PC-3 (cell line): Measurements from ENCODE around the gene RPS6KA1. TPM values are rescaled to one million over a fixed set of nuclear protein-coding genes. Genes with fewer than 3 reads are reported as not detected.

Experiments used
- ATAC-seq: fragments of 200-7000 bp; cut with Tn5 transposase; 2 replicates; pipeline ENCODE4 v1.9.1; 2020; ENCODE audit warnings: mild to moderate bottlenecking, moderate library complexity
- BruUV-seq: library from RNA; stranded (reverse); fragments of 400-500 nt; replicated peaks from 2 replicates; lab custom pipeline; 2021; lab: Mats Ljungman, UMichigan
- CTCF ChIA-PET: fragments of 300-600 bp; sonication (Branson Sonifier 250); formaldehyde crosslinking; loops from one replicate; lab custom pipeline; 2022; ENCODE audit warnings: antibody characterized with exemption; lab: Charles Lee
- POLR2A ChIA-PET: fragments of 300-600 bp; sonication (Branson Sonifier 250); formaldehyde crosslinking; loops from one replicate; lab custom pipeline; 2022; ENCODE audit warnings: antibody characterized with exemption; ENCODE audit not compliant: unreplicated experiment; lab: Charles Lee
- DNase-seq: peaks from one replicate; pipeline ENCODE4 v3.0.0-alpha.2; 2015
- H2AFZ ChIP-seq: fragments of 300-600 bp; sonication (generic); 2 replicates; pipeline ENCODE4 v1.6.0; 2016; ENCODE audit warnings: antibody characterized with exemption, low read length
- H3F3A ChIP-seq: fragments of 300-600 bp; sonication (generic); one replicate; pipeline ENCODE4 v1.6.0; 2017; ENCODE audit warnings: antibody characterized with exemption, low read length, control low read depth, mild to moderate bottlenecking; ENCODE audit not compliant: unreplicated experiment
- H3K27ac ChIP-seq: fragments of 300-600 bp; sonication (generic); 2 replicates; pipeline ENCODE4 v1.5.1; 2016; ENCODE audit warnings: mild to moderate bottlenecking, low read length
- H3K27me3 ChIP-seq: fragments of 300-600 bp; sonication (generic); 2 replicates; pipeline ENCODE4 v1.6.1; 2016; ENCODE audit warnings: low read length, mixed read lengths
- H3K36me3 ChIP-seq: fragments of 300-600 bp; sonication (generic); 2 replicates; pipeline ENCODE4 v1.6.1; 2016; ENCODE audit warnings: low read depth, mixed run types, low read length, mixed read lengths
- H3K4me1 ChIP-seq: fragments of 300-600 bp; sonication (generic); 2 replicates; pipeline ENCODE4 v1.5.1; 2016; ENCODE audit warnings: low read length; ENCODE audit not compliant: insufficient read depth
- H3K4me2 ChIP-seq: fragments of 300-600 bp; sonication (generic); 2 replicates; pipeline ENCODE4 v1.6.0; 2016; ENCODE audit warnings: low read length
- H3K4me3 ChIP-seq: fragments of 300-600 bp; sonication (generic); 2 replicates; pipeline ENCODE4 v1.5.1; 2016; ENCODE audit warnings: mild to moderate bottlenecking, low read length, mixed read lengths
- H3K79me2 ChIP-seq: fragments of 300-600 bp; sonication (generic); 2 replicates; pipeline ENCODE4 v1.6.1; 2017; ENCODE audit warnings: low read length, mixed read lengths
- H3K9ac ChIP-seq: fragments of 300-600 bp; sonication (generic); 2 replicates; pipeline ENCODE4 v1.6.0; 2016; ENCODE audit warnings: mild to moderate bottlenecking, low read length
- H3K9me2 ChIP-seq: fragments of 300-600 bp; sonication (generic); replicated peaks from 2 replicates; pipeline ENCODE4 v1.6.1; 2016; ENCODE audit warnings: mixed run types, low read length, mixed read lengths
- H3K9me3 ChIP-seq: fragments of 300-600 bp; sonication (generic); 2 replicates; pipeline ENCODE4 v1.6.1; 2016; ENCODE audit warnings: low read length, mixed read lengths
- H4K20me1 ChIP-seq: fragments of 300-600 bp; sonication (generic); 2 replicates; pipeline ENCODE4 v1.6.1; 2016; ENCODE audit warnings: low read length, mixed read lengths
- CTCF ChIP-seq: fragments of 300-600 bp; sonication (generic); conservative IDR thresholded peaks from 2 replicates; pipeline ENCODE4 v1.5.1; 2017; ENCODE audit warnings: antibody characterized with exemption, low read depth, mild to moderate bottlenecking, low read length
- EZH2 ChIP-seq: fragments of 300-600 bp; sonication (generic); IDR thresholded peaks from one replicate; pipeline ENCODE4 v1.6.1; 2017; ENCODE audit warnings: antibody characterized with exemption, mild to moderate bottlenecking, low read length; ENCODE audit not compliant: unreplicated experiment
- EZH2phosphoT487 ChIP-seq: fragments of 300-600 bp; sonication (generic); IDR thresholded peaks from 2 replicates; pipeline ENCODE4 v1.6.1; 2018; ENCODE audit warnings: mild to moderate bottlenecking, antibody characterized with exemption, low read length, borderline replicate concordance
- intact Hi-C: fragments of 100-400 bp; cut with micrococcal nuclease; formaldehyde crosslinking; loops from 2 replicates; pipeline ENCODE4 v1.9.0; 2023
- total RNA-seq: library from RNA; depleted of rRNA; stranded (reverse); fragments of >200 nt; gene quantifications from 2 replicates; pipeline ENCODE4 v1.2.3, GENCODE V29; 2014

The RPS6KA1 gene
- total RNA-seq, 1 experiment from 2014 or later, result 98.2 TPM

- Histone ChIP-seq H3F3A (no peaks in the 10 kb centered on the region), H3K9me3 (no peaks in the 10 kb centered on the region), H3K79me2 (no peaks in the 10 kb centered on the region), H3K9me2 (no peaks in the 10 kb centered on the region), H4K20me1 (no peaks in the 10 kb centered on the region), H3K36me3 (no peaks in the 10 kb centered on the region), H3K9ac (no peak overlapping the region), H2AFZ (no peak overlapping the region), H3K27ac (no peak overlapping the region), H3K4me3 (no peak overlapping the region), H3K27me3 (no peaks in the 10 kb centered on the region), H3K4me2 (no peak overlapping the region), H3K4me1 (peaks cover 7% of the 10 kb centered on the region; the same call in 1 of the 2 replicates)
- DNase-seq (no peak), ATAC-seq (no peak)
- CTCF ChIA-PET, result interaction anchor here (1.3 to 2.3 kb wide), 2 partner anchors 185 to 246 kb away, joined by 6 to 13 read pairs; no protein-coding TSS in a partner anchor
- no TSS peak for BruUV-seq
- POLR2A ChIA-PET, result no interaction called here
- intact Hi-C loops, result no loop called here
- TF ChIP-seq EZH2 (no peak), CTCF (no peak)
Observed at GRCh38 chr1:26603856-26604255, 74.3 kb downstream of the RPS6KA1 start.

- no peak for TF ChIP-seq EZH2
- TF ChIP-seq EZH2phosphoT487, result no peak
- TF ChIP-seq CTCF, result no peak
- no peaks in the 10 kb centered on the region for H3K36me3 ChIP-seq
- no peak overlapping the region for H3K27ac ChIP-seq
- H3K9ac ChIP-seq, result no peak overlapping the region
- no peaks in the 10 kb centered on the region for H4K20me1 ChIP-seq
- no peaks in the 10 kb centered on the region for H3K79me2 ChIP-seq
- no peak overlapping the region for H2AFZ ChIP-seq
- H3K27me3 ChIP-seq, result no peaks in the 10 kb centered on the region
- H3F3A ChIP-seq, result no peaks in the 10 kb centered on the region
- BruUV-seq, result no TSS peak
- ATAC-seq (no peak), DNase-seq (no peak)
- CTCF ChIA-PET, result interaction anchor here (0.6 kb wide), 1 partner anchor 437 kb away, joined by 4 read pairs; no protein-coding TSS in a partner anchor
- H3K4me3 ChIP-seq, result no peak overlapping the region
- POLR2A ChIA-PET, result interaction anchor here (0.7 kb wide), 1 partner anchor 258 kb away, joined by 4 read pairs; no protein-coding TSS in a partner anchor
- intact Hi-C loops, result no loop called here
- H3K9me2 ChIP-seq, result no peaks in the 10 kb centered on the region
- no peak overlapping the region for H3K4me2 ChIP-seq
- H3K9me3 ChIP-seq, result no peaks in the 10 kb centered on the region
- peaks cover 7% of the 10 kb centered on the region; the same call in 1 of the 2 replicates for H3K4me1 ChIP-seq
Observed at GRCh38 chr1:26607186-26607585, 77.6 kb downstream of the RPS6KA1 start.

GRCh38 chr1:26608895-26609294 is 79.3 kb downstream of the RPS6KA1 start:
- TF ChIP-seq CTCF (no peak), EZH2phosphoT487 (no peak), EZH2 (no peak)
- intact Hi-C loops, result no loop called here
- H3K27me3 ChIP-seq, result no peaks in the 10 kb centered on the region
- no peaks in the 10 kb centered on the region for H3F3A ChIP-seq
- no peak overlapping the region for H3K4me3 ChIP-seq
- H3K9ac ChIP-seq, result no peak overlapping the region
- no peaks in the 10 kb centered on the region for H3K9me2 ChIP-seq
- H3K4me2 ChIP-seq, result no peak overlapping the region
- H3K79me2 ChIP-seq, result no peaks in the 10 kb centered on the region
- POLR2A ChIA-PET, result no interaction called here
- H3K4me1 ChIP-seq, result no peaks in the 10 kb centered on the region
- no TSS peak for BruUV-seq
- DNase-seq (no peak), ATAC-seq (no peak; the same call in 1 of the 2 replicates)
- no peaks in the 10 kb centered on the region for H4K20me1 ChIP-seq
- no peak overlapping the region for H2AFZ ChIP-seq
- CTCF ChIA-PET, result no interaction called here
- no peaks in the 10 kb centered on the region for H3K9me3 ChIP-seq
- no peak overlapping the region for H3K27ac ChIP-seq
- H3K36me3 ChIP-seq, result no peaks in the 10 kb centered on the region
